Fibroblast of the aortic adventitia (primary cell): ENCODE measurements around the gene TIMM44. TPM values are rescaled to one million over a fixed set of nuclear protein-coding genes. Genes with fewer than 3 reads are reported as not detected.
"Not testable (repeated sequence)": the region's sequence is repeated elsewhere in the genome, so short reads cannot be mapped to it uniquely, and the experiment has no call there.

Experiments
- DNase-seq: peaks from one replicate; pipeline ENCODE4 v3.0.0-alpha.2; 2010; ENCODE audit warnings: low read depth
- H3K4me3 ChIP-seq: 2 replicates; pipeline ENCODE4 v1.5.1; 2011; ENCODE audit warnings: low read depth, mild to moderate bottlenecking, control low read depth, low read length, moderate library complexity
- total RNA-seq: library from RNA; depleted of rRNA; stranded (reverse); fragments of >200 nt; gene quantifications from 2 replicates; pipeline ENCODE4 v1.2.3, GENCODE V29; 2012; ENCODE audit warnings: low replicate concordance
- TF ChIP-seq, protein P1 (sequence below): IDR thresholded peaks from 2 replicates; pipeline ENCODE4 v1.5.1; 2011; ENCODE audit warnings: mild to moderate bottlenecking, low read length, control low read depth, inconsistent platforms; ENCODE audit not compliant: insufficient read depth

TIMM44 gene
- total RNA-seq, 1 donor: 40.7 TPM

DNA sequence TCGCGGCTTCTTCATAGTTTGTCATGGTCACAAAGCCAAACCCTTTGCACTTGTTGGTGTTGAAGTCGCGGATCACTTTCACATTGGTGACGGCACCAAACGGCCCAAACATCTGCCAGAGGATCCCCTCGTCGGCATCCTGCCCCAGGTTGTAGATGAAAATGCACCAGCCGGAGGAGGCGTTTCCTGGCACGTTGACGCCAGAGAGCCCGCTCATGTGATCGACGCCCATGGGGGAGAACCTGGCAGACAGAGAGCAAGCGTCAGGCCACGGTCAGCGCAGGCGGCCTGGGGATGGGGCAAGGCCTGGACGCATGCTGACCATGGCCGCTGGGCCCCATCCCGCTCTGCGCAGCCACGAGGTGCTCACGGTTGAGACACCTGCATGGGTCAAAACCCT is 20.1 kb upstream of the TIMM44 start:
- no peak for DNase-seq
- H3K4me3 ChIP-seq: no peak overlapping the region
- TF ChIP-seq, protein P1, sequence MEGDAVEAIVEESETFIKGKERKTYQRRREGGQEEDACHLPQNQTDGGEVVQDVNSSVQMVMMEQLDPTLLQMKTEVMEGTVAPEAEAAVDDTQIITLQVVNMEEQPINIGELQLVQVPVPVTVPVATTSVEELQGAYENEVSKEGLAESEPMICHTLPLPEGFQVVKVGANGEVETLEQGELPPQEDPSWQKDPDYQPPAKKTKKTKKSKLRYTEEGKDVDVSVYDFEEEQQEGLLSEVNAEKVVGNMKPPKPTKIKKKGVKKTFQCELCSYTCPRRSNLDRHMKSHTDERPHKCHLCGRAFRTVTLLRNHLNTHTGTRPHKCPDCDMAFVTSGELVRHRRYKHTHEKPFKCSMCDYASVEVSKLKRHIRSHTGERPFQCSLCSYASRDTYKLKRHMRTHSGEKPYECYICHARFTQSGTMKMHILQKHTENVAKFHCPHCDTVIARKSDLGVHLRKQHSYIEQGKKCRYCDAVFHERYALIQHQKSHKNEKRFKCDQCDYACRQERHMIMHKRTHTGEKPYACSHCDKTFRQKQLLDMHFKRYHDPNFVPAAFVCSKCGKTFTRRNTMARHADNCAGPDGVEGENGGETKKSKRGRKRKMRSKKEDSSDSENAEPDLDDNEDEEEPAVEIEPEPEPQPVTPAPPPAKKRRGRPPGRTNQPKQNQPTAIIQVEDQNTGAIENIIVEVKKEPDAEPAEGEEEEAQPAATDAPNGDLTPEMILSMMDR: no peak

DNA sequence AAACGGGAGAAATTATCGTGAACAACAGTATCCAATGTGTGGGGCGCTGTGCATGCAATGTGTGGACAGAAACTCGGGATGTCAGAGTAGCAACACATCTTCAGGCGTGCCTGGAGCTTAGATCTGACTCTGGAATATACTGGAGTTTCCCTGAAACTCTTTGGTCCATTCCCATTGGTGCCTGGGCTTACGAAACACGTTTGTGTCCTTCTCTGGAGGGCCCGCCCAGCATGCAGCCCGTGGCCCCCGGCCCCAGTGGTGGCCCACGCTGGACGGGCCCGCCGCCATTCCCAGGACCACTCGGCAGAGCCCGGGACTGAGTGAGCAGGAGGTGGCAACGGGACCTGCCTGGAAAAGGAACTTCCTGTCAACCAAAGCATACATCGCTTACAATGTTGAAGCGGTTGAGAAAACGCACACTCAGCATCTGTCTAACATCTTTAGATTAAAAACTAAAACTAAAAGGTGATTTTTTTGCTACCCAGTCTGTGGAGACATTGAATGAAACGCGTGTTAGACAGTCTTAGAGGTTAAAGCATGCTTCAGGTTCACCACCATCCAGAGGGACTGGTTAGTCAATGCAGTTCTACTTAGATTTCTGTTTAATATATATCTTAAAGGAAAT is 19.3 kb upstream of the TIMM44 start:
- DNase-seq: no peak

DNA sequence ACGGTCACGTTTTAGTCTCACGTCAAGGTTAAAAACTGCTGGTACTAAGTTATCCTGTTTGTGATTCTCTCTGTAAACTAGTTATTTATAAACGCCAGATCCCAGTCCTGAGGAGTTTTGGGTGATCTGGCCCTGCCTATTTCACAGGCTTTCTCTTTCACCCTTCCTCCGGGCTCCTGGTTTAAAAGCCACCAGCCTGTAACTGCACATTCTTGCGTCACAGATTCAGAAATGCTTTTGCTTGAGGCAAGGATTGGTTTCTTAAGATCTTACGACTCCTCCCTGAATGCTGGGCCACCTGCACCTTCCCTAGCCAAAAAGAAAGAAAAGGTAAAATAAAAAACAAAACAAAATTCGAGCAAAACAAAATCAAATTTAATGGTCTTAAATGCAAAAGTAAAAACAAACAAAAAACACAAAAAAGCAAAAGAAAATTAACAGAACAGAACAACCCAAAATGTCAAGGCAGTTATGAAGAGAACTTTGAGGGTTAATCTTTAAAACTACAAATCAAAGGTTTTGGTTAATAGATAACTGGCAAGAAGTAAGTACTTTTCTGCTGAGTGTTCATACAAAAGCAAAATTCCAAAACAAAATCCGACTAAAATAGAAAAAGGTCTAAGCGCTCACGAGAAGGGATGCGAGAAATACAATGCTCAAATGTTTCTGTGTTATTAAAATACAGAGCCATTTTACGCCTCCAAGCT is 18.6 kb upstream of the TIMM44 start:
- H3K4me3 ChIP-seq: no peak overlapping the region
- TF ChIP-seq, protein P1: no peak
- no peak for DNase-seq

More for the DNA sequence above, 19.3 kb upstream of the TIMM44 start:
- TF ChIP-seq, protein P1: no peak
- H3K4me3 ChIP-seq: no peak overlapping the region

DNA sequence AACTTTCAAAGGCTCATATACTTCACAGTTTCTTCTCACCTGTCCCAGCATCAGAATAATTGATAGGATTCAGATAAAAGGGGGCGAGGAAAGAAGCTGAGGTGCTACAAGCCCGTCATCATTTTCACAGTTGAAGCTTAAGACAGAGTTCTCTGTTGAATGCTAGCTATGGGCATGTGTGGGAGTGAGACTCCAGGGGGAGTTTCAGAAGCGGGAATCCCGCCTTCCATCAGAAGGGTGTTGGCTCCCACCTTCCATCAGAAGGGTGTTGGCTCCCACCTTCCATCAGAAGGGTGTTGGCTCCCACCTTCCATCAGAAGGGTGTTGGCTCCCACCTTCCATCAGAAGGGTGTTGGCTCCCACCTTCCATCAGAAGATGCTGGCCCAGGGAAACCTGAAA is 17.6 kb upstream of the TIMM44 start:
- H3K4me3 ChIP-seq, DNase-seq: not testable (repeated sequence)

DNA sequence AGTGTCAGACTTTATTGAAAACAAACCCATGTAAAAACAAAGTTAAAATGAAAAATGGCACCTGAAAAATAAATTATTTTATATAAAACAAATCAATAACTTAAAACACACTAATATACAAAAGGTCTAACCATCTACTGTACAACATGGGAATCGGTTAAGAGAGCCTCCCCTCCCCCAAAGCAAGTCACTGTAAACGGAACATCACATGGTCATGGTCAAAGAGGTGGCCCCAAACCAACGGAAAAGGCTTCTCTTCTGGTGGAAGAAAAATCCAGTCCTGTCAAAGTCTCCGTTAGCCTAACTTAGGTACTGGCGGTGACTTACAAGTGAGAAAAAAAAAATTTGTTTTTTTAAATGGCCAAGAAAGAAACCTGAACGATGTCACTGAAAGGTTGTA is 15.7 kb upstream of the TIMM44 start:
- no peak for DNase-seq
- TF ChIP-seq, protein P1: no peak
- H3K4me3 ChIP-seq: no peak overlapping the region

DNA sequence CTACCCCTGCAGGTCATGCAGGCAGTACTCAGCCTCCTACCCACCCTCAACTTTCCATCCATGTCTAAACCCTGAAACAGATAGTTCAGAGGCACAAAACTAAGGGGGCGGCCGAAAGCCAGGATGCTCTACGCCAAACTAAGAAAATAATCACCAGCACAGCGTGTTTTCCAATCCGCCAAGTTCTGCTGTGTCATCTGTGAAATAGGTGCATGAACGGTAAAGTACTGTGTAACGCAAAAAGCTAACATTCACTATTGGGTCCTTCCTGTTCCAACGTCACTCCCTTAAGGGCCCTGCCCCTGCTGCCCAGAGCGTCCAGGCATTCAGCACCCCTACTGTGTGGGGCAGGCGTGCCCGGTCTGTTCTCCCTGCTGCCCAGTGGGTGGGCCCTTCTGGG is 12.2 kb upstream of the TIMM44 start:
- H3K4me3 ChIP-seq: no peak overlapping the region
- no peak for DNase-seq
- TF ChIP-seq, protein P1: no peak

DNA sequence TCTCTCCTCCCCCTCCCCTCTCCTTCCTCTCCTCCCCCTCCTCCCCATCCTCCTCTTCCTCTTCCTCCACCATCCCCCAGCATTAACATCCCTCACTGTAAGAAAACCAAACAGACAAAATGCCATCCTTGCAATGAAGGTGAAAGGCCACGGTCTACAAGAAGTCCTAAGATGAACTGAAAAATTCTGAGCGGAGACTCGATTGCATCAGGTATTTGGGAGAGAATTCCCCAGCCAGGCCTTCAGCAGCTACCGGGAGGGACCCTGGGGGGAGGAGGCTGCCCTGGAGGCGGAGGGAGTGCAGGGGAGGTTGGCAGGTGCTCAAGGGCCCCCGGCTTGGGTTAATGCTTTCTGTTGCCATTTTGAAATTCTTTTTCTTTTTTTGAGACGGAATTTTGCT is 10.1 kb upstream of the TIMM44 start:
- TF ChIP-seq, protein P1: no peak
- DNase-seq: no peak
- no peak overlapping the region for H3K4me3 ChIP-seq
